GM19023 (cell line): ENCODE data around the gene LIMS1.

ENCODE experiments used
- ATAC-seq: cut with Tn5 transposase; IDR thresholded peaks from one replicate; pipeline ENCODE4 v1.9.1; 2021; ENCODE audit warnings: mild to moderate bottlenecking, moderate library complexity; ENCODE audit not compliant: unreplicated experiment

Gene LIMS1

DNA sequence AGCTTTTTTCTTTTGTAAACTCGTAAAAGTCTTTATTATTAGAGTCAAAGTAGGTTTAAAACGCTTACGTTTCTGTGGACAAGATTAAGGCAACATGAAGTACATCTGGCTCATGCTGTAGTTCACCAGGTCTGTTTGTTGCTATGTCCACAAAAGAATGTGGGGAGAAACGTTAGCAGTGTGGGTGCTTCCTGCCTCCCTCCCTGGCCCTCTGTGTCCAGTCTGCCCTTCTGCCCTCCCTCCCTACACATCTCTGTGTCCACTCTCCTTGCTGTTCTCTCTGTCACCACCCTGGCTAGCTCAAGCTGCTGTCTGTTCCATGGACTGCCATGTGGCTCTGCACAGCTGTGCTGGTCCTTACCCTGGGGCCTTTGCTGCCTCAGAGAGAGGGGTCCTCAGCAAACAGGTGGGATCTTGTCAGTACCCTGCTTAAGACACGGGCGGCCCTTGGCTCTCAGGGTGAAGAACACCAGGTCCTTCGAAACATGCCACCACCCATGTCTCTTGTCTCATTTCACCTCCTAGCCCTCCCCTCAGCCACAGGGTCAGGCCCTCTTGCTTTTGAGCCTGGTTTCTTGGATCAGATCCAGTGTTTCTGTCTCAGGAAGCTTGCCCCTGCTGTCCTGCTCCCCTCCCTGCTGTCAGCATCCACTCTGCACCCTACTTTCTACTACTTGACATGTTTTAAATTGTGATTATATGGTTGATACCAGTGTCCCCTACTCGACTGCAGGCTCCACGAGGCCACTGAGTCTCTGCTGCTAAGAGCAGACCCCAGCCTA is 79.2 kb downstream of the LIMS1 start:
- no peak for ATAC-seq

DNA sequence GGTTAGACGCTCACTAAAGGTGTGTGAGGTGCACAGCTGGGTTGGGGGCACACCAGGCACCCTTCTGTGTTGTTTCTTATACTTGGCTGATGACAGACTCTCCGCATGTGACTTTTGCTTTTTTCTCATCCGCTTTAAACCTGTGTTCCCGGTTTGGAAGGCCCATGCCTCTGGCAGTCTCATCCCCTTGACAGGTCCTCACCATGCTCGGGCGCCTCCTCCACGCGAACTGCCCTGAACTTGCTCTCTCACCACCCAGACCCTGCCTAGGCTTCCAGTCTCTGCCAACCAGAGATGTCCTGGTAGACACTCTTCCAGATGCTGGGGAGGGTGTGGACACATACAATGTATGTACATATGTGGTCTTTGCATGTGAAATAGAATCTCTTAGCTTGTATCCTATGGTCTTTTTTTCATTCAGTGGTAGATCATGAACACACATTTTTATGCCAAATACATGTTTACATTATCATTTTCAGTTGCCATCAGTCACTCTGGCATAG is 79.8 kb downstream of the LIMS1 start:
- no peak for ATAC-seq

DNA sequence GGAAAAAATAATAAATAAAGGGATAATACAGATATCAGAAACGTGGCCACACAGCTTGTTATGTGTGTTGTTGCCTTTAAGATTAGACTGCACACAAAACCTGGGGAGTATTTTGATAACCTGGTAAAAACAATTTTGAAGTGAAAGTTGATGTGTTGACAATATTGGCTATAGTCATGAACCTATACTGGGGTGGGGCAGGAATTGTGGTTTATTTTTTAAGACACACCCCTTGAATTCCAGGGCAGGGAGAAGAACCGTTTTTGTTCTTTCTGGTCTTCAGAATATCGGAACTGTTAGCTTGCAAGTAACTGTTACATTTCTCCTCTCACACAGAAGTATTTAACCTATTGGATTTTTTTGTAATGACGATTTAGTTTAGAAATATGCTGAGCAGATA is 80.4 kb downstream of the LIMS1 start:
- ATAC-seq, result no peak

DNA sequence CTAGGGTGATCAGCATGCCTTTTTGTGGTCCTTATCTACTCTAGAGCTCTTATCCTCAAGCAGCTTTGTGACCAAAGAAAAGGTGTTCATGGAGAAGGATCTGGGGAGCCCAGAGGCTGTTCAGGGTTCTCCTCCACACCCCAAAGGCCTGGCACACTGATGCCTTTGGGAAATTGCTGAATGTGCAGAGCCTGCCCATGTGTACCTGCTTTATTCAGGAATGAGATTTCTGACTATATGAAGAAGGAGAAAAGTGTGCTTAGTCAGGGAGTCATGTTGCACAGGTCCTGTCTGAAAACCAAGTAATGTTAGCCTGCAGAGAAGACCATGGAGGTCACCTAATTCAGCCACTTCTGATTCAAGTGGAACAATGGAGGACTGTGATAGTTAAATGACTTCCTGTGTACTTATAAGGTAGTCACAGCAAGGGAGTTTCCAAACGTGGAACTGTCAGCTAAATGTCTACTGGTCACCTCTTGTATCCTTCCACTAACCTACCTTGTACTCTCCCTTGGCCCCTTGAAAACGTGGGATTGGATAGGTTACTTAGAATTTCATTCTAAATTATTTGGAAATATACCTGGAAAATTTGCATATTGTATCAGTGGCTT is 81.3 kb downstream of the LIMS1 start:
- ATAC-seq, result no peak

DNA sequence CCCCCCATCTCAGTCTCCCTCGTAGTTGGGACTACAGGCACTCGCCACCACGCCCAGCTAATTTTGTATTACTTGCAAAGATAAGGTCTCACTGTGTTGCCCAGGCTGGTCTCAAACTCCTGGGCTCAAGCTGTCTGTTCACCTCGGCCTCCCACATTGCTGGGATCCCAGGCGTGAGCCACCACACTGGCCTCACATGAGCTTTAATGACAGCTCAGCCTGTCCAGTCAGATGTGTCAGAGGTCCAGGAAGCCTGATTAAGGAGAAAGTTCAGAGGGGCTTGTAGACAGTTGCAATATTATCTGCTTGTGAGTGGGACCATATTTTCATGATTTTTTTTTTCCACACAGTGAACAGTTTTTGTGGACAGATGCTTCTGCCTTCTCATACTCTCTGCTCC is 82.0 kb downstream of the LIMS1 start:
- ATAC-seq, result no peak

DNA sequence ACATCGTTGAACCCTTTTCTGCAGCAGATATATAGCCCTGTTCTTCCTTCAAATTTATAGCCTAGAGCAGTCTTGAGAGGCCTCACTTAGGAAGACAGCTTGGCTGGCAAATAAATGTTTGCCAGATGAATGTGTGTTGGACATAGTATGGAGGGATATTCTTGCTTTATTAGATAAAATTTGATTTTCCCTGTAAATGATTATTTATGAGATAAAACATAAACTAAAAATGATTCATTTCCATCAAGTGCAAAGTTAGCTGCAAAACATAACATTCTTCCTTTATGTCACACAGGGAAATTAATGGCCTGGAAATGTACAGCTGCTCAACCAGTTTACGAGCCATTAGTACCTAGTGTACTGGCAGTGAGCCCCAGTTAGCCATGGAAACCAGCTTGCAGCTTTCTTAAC is 82.5 kb downstream of the LIMS1 start:
- no peak for ATAC-seq

DNA sequence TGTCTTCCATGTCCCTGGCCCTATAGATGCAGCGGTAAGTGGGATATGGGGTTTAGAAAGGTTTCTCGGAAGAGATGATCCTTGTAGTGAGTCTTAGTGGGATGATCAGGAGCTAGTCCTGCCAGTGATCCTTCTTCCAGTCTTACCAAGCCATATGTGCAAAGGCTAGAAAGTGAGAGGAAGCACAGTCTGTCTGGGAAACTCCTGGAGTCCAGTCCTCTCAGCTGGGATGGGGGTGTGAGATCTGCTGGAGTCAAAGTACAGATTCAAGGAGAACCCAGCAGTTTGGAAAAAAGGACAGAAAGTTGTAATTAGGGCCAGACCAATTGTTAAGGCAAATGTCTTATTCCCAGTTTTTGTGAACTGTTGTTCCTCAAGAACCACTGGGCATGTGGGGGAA is 83.3 kb downstream of the LIMS1 start:
- no peak for ATAC-seq

DNA sequence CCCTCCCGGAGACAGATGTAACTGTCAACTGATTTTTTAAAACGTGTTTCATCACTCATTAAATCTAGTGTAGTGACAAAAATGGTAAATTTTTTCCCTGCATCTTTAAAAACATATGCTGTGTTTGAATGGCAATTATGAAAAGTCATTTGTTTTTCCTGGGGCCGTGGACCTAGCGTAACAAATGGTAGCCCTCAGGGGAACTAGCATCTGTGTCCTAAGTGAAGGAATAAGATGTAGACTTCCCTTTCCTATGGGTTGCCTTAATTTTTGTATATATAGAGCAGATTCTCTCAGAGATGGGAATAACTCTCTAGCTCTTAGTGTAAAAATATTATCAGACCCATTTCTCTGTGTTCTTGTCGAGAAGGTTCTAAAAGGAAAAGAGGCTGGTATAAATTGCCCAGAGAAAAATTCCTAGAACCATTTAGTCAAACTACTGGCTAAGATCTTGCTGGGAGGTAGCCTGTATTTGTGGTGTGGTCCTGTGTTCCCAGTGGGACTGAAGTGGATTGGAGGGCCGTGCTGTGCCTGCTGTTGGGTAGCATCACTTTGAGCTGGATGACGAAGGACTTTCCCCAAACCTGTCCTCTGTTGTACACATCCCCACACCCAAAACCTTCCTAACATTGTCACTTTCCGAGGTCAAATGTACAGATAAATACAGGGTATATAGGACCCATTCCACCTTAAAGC is 85.8 kb downstream of the LIMS1 start:
- no peak for ATAC-seq

DNA sequence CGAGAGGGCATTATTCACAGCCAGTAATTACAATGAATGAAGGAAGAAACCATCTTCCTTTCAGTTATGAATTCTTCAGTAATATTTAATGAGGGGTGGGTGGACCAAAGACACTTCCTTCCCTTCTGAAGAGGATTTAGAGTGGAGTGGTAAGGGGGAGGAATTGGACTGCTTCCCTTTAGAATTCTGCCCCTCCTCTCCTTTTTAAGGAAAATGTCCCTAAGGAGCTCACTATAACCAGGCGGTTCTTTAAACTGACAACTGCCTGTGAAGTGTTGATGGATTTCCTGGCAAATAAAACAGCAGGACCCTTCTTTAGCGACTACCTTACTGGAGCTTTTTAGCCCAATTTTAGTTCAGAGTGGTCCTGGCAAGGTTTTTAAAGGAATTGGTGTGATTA is 86.4 kb downstream of the LIMS1 start:
- no peak for ATAC-seq

DNA sequence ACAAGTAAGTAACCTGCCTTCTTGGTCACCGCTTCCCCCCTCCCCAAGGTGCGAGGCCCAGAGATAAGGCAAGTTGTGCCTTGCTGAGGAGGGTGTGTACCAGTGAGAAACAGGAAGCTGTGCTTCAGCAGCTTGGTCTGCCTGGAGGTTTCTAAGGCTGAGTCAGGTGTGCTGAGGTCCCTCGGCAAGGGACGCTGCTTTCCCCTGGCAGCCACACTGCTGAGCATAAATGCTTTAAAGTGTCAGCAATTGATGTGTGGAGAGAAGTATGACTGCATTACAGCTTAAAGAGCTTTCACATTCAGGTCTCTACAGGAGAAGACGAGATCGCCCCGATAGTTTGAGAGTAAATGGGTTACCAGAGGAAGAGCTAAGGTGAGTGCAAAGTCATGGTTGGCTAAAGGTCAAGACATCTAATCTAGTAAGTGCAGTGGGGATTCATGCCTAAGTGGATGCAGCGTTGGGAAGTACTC is 86.9 kb downstream of the LIMS1 start:
- peak; percentile 100 for ATAC-seq

DNA sequence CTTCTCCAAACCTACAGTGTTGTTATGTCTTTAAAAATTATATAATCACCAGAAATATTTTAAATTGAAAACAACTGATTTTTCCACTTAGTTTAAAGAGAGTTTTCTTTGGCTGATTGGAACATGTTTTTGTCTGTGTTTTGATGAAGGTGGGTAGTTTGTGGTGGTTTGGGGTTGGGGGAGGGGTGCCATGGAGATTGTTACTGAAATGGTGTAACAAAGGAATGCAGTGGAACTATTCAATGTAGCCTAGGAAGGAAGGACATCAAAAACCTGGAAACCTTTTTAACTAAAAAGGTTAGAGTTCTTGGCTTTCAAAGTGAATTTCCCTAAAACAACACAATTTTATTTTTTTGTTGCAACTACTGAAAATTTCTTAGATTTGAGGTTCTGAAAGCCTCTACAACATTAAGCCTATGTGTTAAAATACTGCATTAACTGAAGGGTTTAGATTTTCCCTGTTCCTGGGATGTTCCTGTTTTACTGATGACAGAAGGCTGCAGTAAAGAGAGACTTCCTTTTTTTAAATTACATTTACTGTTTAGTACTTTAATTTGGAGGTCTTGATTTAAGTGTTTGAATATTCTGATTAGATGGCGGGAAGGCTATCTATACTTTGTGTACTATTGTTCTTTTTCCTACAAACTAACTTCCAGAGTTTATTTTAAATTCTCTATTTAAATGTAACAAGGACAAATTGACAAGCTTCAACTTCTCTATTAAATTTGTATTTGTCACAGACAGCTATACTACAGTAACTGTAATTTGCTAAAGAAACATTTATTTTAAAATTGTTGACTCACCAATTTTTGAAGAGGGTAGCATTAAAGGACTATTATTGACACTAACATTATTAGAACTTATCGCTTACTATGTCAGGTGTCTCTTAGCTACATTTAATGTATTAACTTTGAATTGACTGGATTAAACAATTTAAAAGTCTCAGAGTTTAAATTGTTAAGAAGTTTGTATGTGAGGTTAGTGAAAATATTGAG is 87.7 kb downstream of the LIMS1 start:
- ATAC-seq, result no peak

DNA sequence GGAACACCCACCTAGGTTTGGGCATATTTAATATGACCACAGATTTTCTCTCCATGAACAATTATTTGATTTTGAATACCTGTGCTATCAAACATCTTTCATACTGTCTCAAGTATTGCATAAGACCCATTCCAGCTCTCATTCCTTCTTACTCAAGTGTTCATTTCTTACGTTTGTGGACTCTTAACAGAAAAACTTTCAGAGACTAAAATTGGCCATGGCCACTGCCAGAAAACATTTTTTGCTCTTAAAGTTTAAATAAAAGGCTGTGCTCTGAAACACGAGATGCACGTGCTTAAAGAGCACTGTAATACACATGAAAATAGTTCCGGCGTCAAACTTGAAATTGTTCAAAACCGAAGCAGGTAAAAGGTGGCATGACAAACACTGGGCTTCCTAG is 89.3 kb downstream of the LIMS1 start:
- ATAC-seq, result no peak

DNA sequence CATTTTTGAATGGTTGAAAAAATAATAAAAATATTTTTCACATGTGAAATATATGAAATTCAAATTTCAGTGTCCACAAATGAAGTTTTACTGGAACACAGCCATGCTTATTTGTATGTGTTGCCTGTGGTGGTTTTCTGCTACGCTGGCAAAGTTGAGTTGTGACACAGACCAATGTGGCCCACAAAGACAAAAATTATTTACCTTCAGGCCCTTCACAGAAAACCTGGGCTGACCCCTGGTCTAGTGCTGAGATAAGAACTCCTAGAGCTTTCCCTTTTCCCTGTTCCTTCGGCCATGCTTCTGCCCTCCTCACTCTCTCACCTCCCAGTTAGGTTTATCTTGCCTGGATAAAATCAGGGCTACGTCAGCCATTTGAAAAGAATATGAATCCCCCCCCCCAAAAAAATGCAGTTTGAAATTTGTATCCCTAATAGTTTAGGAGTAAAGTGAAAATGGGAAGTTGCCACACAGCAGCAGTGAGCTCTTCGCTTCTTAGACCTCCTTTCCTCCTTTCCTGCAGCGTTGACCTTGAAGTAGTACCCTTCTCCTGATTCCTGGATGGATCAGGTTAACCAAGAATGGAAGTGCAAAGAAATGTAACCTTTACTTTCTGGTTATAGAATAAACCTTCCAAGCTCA is 91.0 kb downstream of the LIMS1 start:
- ATAC-seq, result no peak

DNA sequence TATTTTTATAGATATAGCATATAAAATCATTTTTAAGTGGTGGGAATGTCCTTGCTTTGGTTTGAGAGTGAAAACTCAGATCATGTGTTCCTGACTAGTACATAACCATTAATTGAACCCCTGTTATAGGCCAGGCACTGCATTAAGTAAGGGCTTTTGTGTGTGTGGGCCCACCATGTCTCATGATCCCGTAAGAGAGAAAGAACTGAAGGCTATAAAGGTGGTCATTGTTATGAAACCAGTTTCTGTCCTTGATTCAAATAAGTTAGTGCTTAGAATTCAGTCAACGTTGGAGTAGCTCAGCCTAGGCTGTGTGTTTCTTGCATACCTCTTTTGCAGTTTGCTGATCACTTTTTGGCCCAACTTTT is 91.5 kb downstream of the LIMS1 start:
- ATAC-seq, result no peak

DNA sequence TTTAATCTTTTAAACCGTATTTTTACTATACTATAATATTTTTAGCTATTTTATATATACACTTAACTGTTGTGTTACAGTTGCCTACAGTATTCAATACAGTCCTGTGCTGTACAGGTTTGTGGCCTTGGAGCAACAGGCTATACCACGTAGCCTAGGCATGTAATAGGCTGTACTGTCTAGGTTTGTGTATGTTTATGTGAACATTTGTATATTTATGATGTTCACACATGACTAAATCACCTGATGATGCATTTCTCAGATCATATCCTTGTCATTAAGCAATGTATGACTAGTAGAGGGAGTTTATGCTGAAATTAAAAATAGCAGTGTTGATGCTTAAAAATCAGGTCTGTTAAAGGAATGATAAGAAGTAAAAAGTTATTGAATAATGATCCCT is 92.7 kb downstream of the LIMS1 start:
- ATAC-seq, result no peak

DNA sequence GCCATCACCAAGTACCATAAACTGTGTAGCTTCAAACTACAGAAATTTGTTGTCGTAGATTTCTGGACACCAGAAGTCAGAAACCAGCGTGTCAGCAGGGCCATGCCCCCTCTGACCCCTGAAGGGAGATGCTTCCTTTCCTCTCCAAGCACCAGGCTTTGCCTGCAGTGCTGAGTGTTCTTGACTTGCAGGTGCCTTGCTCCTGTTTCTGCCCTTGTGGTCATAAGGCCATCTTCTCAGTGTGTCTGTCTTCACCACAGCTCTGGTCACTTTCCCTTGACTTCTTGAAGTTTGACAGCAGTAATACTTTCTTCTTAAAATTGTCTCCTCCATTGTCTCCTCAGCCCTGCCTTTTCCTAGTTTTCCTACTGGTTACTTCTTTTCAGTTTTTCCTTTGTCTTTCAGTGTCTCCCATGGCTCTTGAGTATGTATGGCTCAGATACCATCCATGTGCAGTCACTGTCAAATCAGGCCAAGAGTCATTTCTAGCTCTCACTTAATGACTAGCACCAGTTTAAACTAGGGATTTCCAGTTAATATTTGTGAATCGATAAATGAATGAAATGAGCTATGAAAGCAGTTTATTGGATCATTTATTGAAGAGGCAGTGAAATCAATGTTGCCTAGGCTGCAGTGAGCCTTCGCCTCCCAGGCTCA is 93.8 kb downstream of the LIMS1 start:
- ATAC-seq, result no peak

DNA sequence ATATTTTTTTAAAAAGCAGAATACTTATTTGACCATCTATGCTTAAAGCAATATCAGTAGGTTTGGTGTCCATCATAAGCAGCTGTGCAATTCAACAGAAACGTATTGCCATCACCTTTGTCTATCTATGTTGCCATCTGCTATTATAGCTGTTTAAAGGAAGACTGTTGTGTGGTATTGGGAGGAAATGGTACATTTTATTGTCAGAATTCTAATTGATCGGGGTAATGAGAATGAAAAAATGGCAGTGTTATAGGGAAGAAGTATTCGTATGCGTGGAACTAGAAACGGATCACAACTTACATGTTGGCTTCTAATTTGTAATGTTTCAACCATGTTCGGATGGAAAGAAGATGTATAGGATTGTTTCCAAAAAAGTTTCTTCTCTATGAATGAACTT is 94.7 kb downstream of the LIMS1 start:
- no peak for ATAC-seq

DNA sequence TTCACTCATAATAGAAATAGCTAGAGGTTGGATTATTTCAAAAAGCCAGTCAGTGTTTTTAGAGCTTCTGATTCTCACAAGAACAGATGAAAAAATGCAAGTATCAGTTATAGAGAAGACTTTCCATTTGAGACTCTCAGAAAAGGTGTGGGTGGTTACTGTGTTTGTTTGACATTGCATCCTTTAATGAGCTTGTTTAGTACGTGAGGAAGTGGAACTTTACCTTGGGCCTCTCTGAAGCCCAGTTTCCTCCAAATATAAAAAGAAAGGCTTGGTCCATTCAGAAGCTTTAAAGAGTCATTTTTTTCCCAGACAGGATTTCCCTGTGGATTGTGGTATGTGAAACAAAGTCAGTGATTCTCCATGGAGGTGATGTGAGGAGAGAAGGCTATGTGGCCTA is 95.1 kb downstream of the LIMS1 start:
- peak; percentile 72 for ATAC-seq

DNA sequence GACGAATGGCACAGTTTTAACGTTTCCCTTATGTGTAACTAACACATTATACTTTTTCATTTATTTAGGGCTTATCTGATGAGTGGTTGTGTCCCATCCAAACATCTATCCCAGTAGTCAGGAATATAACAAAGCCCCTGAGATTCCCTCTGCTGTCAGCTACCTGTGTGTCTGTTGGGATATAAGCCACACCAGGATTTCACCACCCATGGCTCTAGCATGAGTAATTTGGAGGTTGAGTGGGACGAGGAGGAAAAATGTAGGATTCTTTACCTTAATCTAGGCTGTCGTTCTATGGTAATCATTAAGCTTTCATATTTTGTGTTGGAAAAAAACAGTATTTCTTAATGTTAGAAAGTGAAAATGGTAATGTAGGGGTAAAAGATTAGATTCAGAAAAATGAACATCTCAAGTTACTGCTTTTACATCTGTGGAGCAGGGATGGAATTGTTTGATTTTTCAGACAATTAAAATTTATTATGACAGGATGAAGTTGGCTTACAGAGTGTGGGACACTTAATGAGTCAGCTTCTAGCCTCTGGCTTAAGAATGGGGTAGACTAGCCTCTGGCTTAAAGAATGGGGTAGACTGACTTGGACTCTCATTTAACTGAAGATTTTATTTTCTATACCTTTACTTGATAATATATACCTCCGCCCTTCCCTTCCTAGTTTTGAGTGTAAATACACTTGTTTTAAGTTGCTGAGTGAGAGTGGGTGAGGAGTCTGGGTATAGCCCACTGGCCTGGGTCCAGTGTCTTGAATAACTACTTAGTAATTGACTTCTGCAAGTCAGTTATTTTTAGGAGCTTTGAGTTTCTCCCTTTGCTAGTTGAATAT is 96.5 kb downstream of the LIMS1 start:
- no peak for ATAC-seq
